GM18498 (cell line): ENCODE results near the gene IDUA.
"Not testable (repeated sequence)": the region's sequence is repeated elsewhere in the genome, so short reads cannot be mapped to it uniquely, and the experiment has no call there.

Experiments
- ATAC-seq: cut with Tn5 transposase; IDR thresholded peaks from one replicate; pipeline ENCODE4 v1.9.1; 2021; ENCODE audit warnings: mild to moderate bottlenecking, moderate library complexity; ENCODE audit not compliant: unreplicated experiment

IDUA gene

DNA sequence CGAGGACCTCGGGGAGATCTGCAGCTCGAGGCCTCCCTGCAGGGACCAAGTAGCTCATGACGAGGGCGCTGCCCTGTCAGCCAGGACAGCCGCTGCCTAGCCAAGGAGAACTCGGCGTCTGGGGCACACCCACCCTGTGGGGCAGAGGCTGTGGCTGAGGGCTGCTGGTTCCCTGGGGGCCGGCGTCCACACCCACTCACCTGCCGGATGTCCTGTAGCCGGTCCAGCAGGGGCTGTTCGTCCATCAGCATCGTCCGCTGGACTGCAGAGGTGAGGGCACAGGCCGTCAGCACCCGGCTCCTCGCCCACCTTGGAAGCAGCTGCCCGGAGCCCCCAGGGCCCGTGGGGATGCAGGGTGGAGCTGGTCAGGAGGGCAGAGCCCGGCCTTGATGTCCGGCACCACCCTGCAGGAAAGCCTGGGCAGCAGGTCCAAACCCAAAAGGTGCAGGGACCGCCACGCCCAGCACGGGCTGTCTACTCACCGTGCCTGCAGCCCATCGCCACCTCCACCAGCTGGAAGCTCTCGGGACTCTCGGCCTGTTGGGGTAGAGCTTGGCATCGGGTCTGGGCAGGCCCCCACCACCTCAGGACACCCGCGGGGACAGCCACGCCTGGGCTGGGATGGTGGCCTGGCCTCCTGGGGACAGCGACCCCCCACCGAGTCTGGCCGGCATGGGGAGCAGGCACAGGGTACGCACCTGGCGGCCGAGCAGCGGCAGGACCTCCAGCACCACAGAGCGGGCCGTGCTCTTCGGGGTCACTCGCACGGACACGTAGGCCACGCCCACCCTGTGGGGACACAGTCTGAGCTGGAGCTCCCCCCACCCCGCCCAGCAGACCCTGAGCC lies 20.4 kb upstream of the IDUA start:
- ATAC-seq: no peak

DNA sequence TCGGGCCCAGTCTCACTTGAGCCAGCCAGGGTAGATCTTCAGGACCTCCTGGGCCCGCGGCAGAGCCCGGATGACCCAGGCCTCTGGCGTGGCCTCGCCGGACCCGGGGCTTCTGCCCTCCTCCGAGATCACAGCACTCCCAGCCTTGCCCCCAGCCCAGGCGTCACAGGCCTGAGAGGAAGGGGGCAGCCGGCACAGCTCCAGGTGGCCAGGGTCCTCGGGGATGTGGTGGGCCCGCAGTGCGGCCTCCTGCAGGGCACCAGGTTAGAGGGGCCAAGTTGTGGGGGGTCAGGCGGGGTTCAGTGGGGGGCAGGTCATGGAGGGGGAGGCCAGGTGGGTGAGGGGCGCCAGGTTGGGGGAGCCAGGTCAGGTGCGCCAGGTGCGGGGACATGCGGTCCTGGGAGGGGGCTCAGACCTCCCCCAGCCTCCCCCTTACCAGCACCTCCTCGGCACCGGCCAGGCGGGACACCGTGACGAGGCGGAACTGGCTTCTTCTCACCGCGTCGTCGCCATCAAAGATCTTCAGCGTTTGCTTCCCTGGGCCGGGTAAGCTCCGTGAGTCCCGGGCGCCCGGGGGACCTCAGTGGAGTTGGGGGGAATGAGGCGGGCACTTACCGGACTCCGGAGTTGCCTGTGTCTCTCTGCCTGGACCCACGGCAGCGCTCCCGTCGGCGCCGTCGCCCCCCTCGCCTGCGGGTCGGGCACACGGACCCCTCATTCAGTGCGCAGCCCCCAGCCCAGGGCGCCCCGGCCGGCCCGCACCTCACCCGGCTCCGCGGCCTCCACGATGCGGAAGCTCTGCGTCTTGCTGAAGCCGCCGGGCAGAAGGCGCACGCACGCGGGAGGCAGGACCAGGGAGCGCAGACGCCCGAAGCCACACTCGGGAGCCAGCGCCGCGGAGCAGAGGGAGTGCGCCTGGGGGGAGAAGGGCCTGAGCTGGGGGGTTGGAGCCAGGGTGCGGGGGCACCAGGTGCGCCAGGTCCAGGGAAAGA lies 19.4 kb upstream of the IDUA start:
- no peak for ATAC-seq

- no peak for ATAC-seq
Measured at GRCh38 chr4:968221-968620, 18.6 kb upstream of the IDUA start.

- no peak for ATAC-seq
Measured at GRCh38 chr4:968621-969394, 18.0 kb upstream of the IDUA start.

GRCh38 chr4:970046-970745 lies 16.6 kb upstream of the IDUA start:
- ATAC-seq: no peak

DNA sequence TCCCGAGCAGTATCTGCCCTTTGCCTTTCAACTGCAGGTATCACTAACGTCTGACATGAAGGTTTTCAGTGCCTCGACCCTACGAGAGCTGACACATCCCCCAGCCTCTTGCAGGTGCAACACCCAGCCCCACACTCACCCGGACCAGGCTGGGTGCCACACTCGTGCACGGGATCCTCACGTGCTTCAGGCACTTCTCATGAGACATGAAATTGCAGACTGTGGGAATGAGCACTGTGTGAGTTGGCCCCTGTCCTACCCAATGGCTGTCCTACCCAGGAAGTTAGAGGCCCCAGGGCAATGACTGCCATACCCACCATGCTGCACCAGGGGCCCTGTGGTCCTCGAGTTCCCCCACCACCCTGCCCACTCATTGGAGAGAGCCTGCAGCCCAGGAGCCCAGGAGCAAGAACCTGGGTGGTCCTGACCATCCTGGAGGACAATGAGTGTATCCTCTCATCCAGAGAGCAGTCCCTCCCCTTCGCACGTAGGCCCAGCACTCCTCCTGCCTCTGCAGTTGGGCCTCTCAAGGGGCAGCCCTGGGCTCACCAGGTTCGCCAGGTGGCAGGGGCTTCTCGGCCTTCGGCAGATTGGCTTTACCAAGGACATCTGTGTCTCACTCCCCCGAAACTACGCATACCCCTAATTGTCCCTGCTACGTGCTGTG lies 15.9 kb upstream of the IDUA start:
- no peak for ATAC-seq

GRCh38 chr4:971666-972500 lies 15.0 kb upstream of the IDUA start:
- no peak for ATAC-seq

GRCh38 chr4:972651-973424 lies 14.0 kb upstream of the IDUA start:
- peak; percentile 52 for ATAC-seq

DNA sequence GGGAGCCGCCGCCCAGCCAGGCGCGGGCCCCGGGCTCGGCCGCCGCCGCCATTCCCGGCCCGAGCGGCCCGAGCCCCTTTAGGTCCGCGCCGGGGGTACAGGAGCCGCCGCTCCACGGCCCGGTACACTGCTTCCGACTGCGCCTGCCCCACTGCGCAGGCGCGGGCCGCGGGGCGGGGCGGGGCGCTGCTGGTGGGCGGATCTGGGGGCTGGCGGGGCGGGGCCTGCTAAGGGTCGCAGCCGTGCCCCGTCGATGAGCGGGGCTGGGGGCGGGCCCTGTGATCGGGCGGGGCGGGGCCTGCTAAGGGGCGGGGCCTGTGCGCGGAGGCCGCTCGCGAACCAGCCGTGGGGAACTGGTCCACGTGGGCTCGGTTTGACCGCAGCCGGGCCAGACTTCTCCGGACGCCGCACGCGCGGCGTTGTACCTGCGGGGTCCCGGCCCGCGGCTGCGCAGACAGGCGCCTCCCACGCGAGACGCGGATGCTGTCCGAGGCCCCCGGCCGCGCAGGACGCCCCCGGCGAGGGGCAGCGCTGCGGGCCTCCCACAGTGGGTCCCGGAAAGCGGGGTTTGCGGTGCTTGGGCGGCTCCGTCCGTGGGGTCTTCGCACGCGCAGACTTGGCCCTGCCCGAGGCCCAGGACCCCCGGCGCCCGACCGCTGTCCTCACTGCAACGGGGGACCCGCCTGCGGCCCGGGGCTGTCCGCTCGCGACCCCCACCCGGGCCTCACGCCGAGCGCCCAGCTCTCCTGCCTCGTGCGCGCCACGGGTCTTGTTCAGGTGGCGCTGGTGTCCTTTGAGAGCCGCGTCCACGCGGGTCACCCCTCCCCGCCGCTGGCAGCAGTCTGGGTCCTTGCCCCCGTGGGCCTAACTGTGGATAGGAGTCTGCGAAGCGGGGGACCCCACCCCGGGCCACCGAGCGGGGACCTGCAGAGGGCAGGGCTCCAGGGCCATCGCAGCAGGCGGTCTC lies 13.1 kb upstream of the IDUA start, which contains the start of gene DGKQ:
Gene DGKQ (minus strand): TSS at position 139 of the 967 bp plus-strand sequence. CDS start 87 bp downstream, at position 52.
- peak; percentile 78 for ATAC-seq

- ATAC-seq: no peak
Measured at GRCh38 chr4:974668-975067, 12.2 kb upstream of the IDUA start.

GRCh38 chr4:976016-976415 lies 10.8 kb upstream of the IDUA start:
- not testable (repeated sequence) for ATAC-seq

DNA sequence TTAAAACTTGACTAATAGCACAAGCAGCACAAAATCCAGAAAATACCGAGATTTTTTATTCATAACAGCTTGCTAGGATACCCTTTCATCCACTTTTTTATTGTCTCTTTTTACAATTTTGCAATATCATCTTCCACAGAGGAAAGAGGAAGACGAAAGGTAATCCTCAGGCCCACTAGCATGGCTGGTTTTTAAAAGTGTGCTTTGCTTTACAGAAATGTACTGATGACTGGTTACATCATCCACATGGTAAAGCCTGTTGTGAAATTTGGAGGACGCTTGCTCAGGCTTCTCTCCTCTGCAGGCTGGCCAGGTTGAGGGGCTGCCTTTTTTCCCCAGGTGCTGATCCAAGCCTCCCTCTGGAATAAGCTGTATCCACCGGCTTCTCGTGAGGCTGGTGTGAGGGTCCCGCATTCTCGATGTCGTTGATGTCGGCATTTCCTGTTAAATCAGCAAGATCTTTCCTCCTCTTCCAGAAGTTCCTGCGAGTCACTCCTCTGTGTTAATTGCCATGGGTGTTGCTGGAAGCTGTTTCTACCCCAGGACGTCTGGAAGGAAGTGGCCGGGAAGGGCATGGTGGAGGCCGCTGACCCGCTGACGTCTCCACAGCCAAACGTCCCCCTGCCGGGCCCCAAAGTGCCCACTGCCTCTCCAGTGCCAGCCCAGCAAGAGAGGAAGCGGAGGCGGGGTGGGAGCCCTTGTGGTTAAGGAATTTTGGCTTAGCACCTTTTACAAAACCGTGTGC lies 7.7 kb upstream of the IDUA start:
- ATAC-seq: no peak

DNA sequence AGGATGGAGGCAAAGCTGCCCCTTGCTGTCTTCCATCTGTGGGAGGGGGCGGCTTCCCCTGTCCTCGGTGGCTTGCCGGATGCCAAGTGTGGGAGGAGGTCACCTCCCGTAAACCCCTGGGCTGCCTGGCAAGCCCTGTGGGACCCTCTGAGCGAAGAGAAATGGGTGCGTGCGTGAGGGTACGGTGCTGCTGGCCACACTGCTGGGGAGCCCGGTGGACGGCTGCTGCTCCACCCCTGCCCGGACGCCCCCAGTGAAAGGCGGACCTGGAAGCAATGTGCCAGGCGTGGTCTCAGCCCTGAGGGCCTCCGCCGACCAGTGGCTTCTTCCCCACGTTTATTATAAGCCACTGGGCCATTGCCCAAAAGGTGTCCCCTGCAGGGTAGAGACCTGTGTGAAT lies 4.6 kb upstream of the IDUA start:
- no peak for ATAC-seq

DNA sequence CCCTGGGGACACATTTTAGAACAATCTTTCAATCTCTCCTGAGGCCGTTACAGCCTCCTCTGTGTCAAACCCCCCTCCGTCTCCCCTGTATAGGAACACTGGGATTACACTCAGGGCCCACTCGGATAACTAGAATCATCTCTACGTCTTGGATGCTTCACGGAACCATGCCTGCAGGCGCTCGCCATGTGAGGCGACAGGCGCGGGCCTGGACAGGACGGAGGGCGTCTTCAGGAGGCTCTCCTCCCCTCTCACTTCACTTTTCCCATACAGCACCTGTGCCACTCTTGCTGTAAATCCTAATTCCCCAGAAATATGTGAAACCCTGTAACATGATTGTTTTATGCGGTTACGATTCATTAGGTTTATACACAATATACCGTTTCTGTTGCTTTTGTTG lies 4.0 kb upstream of the IDUA start:
- no peak for ATAC-seq

GRCh38 chr4:984336-985054 lies 2.3 kb upstream of the IDUA start:
- ATAC-seq: no peak
